Measurements from ENCODE around the gene FAIM2.

Gene FAIM2

GRCh38 chr12:49917166-49917787 is 13.6 kb upstream of the FAIM2 start:
- no peak for DNase-seq (ENCODE audit: low spot score)

DNA sequence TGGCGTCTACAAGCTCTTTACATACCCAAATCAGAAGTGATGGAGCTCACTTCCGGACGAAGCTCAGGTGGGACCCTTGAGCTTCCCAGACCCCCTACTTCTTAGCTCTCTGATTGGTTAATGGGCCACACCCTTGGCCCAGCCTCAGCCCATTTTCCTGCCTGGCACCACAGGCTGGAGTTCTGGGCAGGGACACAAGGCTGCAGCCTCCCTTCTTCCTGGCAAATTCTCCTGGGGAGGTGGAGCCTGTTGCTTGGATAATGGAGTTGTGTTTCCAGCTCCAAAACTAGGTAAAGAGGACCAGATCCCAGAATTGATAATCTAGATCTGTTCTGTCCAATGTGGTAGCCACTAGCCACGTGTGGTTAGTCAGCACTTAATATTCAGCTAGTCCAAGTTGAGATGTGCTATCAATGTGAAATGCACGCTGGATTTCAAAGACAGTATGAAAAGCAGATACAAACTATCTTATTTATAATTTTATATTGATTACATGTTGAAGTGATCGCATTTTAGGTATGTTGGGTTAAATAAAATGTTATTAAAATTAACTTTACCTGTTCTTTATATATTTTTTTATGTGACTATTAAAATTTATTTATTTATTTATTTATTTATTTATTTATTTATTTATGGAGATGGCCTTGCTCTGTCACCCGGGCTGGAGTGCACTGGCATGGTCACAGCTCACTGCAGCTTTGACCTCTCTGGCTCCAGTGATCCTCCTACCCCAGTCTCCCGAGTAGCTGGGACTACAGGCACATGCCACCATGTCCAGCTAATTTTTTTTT is 12.6 kb upstream of the FAIM2 start:
- DNase-seq (ENCODE audit: low spot score), result no peak

GRCh38 chr12:49912345-49913255 is 8.9 kb upstream of the FAIM2 start:
- no peak for DNase-seq (ENCODE audit: low spot score)

GRCh38 chr12:49911213-49911605 is 7.5 kb upstream of the FAIM2 start:
- DNase-seq (ENCODE audit: low spot score), result no peak

- DNase-seq (ENCODE audit: low spot score), result no peak
These were observed 6.9 kb upstream of the FAIM2 start for GRCh38 chr12:49910331-49911212.

DNA sequence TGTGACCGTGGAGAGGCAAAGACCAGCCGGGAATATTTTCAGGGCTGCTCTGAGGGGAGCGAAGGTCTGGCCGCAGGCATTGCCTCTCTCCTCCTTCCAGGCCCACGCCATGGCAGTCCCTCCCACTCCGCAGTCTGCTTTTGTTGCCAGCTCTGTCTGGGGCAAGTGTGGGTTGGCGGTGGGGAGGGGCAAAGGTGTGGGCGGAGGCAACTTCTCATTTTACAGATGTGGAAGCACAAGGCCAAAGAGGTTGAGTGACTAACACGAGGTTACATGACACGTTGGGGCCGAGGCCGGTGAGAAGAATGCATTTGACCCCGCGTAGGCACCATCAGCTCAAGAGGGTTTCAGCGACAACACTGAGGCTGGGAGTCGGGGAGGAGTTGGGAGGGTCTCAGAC is 6.1 kb upstream of the FAIM2 start:
- DNase-seq (ENCODE audit: low spot score), result no peak

DNA sequence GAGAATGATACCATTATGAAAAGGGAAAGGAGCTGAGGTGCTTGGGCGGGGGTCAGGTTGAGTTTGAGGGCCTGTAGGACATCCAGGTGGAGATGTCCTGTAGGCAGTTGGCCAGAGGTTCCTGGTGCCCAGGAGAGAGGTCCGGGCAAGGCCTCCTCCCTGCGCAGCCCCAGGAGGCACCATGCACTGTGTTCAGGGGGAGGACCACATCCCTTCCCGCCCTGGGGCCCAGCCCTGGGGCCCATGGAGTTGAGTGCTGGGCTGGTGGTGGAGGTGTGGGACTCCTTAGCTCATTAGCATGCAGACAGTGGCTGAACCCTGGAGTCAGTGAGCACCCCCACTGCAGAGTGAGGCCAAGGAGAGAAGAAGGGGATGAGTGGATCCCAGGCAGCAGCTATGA is 5.7 kb upstream of the FAIM2 start:
- DNase-seq (ENCODE audit: low spot score), result no peak

GRCh38 chr12:49907352-49907751 is 3.7 kb upstream of the FAIM2 start:
- no peak for DNase-seq (ENCODE audit: low spot score)

DNA sequence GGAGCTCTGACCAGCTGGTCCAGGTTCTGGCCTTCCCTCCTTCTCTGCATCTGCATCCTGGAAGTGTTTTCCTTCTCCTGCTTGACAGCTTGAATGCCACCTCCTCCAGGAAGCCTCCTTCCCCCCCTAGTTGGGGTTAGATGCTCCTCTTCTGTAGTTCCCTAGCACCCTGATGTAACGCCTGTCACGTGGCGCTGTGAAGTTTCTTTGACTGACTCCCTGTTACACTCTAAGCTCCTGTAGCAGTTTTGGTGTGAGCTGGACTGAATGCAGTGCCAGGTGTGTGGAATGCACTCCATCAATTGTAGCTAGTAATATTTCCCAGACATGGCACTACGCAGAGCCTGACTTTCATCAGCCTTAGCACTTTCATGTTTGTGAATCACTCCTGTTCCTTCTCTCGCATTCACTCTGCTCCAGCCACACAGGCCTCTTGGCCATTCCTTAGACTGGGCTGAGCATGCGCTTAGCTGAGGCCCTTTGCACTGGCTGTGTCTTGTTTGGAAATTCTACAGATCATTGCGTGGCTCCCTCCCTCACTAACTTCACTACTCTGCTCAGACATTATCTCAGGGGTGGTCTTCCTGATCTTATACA is 2.1 kb upstream of the FAIM2 start:
- DNase-seq (ENCODE audit: low spot score), result no peak

DNA sequence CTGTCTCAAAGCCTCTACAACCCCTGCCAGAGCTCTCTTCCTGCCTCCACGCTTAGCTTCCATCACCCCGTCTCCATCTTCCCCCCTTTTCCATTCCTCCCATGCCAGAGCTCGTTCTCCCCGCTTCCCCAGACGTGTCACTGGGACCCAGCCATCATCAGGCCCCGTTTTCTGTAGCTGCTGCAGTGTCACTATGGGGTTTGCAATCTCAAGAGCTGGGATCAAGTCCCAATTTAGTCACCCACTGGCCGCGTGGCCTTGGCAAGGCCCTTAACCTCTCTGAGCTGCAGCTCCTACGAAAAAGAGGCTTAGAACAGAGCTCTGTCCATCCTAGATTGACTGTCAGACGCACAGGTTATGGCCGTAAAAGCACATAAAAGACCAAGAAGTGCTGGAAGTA is 901 bp upstream of the FAIM2 start:
- DNase-seq (ENCODE audit: low spot score), result no peak

- no peak for DNase-seq (ENCODE audit: low spot score)
These were observed 375 bp downstream of the FAIM2 start for GRCh38 chr12:49903351-49903699.

- DNase-seq (ENCODE audit: low spot score), result no peak
These were observed 1.0 kb downstream of the FAIM2 start for GRCh38 chr12:49902399-49903350.

DNA sequence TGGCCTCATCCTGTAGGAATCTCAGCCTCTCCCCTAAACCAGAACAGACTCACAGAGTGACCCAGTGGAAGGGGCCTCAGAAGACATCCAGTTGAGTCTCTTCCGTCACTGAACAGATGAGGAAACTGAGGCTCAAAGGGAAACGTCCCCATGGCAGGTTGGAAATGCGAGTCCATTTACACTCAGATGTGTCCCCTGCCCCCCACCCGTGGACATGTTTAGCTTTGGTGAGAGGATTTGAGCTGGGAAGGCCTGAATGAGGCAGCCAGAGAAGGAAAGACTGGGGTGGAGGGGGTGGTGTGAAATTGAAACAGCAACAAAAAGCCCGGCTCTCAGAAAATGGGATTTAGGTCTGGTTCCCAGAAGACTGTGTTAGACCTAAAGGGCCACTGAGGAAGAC is 1.7 kb downstream of the FAIM2 start:
- no peak for DNase-seq (ENCODE audit: low spot score)

GRCh38 chr12:49901026-49901425 is 2.7 kb downstream of the FAIM2 start:
- no peak for DNase-seq (ENCODE audit: low spot score)

DNA sequence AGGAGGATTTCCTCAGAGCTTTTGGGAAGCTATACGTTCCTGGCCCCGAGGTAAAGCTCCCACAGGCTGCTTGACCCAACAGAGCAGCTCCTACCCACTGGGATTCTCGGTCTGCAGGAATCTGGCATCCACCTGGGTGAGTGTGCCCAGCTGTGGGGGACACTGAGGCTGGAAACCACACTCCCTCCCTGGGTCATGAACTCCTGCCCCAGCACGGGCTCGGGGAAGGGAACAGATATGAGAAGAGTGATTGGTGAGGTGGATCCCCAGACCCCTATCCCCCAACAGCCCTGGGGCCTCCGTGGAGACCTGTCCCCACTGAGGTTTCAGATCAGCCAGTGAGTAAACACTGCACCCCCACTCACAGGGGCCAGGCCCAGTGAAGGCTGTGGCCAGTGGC is 3.3 kb downstream of the FAIM2 start:
- no peak for DNase-seq (ENCODE audit: low spot score)

DNA sequence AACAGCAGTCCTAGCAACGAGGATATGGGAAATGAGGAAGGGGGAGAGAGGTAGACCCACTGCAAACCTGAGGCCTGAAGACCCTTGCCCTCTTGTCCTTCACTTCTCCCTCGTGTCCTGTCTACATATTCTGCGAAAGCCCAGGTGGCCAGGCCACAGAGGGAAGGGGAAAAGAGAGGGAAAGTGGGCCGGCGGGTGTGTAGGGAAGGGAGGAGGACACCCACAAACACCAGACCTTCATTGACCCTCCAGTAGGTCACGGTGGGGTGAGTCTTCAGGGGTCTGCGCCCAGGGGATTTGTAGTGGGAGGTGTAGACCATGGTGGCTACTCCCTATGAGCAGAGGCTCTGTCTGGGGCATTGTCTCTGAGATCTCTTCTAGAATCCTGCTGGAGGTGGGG is 3.8 kb downstream of the FAIM2 start:
- DNase-seq (ENCODE audit: low spot score), result no peak

- DNase-seq (ENCODE audit: low spot score), result no peak
These were observed 4.3 kb downstream of the FAIM2 start for GRCh38 chr12:49899286-49899843.

DNA sequence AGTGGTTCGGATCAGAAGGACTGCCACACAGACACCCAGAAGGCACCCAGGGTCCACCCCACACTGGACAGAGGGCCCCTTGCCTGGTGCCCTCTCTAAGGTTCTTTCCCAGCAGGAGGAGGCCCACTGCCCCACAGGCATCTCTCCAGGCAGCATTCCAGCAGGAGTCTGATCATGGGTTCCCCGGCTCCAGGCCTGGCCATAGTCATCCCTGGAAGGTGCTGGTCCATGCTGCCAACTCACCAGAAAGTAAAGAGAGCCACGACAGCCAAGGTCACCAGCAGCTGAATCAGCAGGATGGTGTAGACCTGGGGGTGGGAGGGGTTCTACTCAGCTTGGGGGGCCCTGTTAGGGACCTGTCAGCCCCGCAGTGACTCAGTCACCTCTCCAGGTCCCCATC is 6.4 kb downstream of the FAIM2 start:
- no peak for DNase-seq (ENCODE audit: low spot score)

DNA sequence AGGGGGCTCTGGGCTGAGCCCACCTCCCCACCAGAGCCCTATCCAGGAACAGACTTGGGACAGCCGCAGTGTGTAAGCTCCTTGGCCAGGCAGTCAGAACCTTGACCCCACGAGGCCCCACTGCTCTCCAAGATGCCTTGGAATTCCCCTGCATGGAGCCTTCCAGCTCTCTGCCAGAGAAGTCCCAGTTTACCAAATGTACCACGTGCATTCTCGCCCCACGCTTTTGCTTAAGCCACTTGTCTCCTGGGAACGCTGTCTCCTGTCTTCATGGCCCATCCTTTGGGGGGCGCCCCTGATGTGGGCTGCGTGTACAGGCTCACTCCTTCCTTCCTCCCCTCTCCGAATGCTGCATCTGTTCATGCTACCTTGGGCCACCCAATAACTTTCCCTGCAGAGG is 7.9 kb downstream of the FAIM2 start:
- no peak for DNase-seq (ENCODE audit: low spot score)

DNA sequence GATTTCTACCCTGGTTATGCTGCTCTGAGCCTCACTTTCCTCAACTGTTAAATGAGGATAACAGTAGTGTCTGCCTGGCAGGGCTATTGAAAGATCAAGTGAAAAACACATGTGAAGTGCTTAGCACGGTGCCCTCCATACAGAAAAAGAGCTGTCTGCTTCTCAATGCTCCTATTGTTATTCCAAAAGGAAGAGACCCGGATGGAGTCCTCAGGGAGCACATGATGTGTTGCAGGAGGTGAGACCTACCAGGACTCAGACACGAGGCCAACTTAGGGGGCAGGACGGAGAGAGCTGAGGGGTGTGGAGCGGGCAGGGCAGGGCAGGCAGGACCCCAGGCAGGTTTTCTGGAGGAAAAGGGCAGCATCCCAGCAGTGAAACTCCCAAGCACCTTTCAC is 8.9 kb downstream of the FAIM2 start:
- no peak for DNase-seq (ENCODE audit: low spot score)
